GM23338 (cell line): Measurements from ENCODE around the gene DCHS1. TPM values are rescaled to one million over a fixed set of nuclear protein-coding genes. Genes with fewer than 3 reads are reported as not detected.

Experiments used
- ATAC-seq: fragments of 200-7000 bp; cut with Tn5 transposase; 3 replicates; pipeline ENCODE4 v1.9.1; 2020
- DNase-seq: peaks from one replicate; pipeline ENCODE4 v3.0.0-alpha.2; 2015; ENCODE audit warnings: low spot score
- H2AFZ ChIP-seq: fragments of 200-600 bp; sonication (generic); 2 replicates; pipeline ENCODE4 v1.8.0; 2016; ENCODE audit warnings: antibody characterized with exemption, mild to moderate bottlenecking, moderate library complexity
- H3F3A ChIP-seq: fragments of 200-600 bp; sonication (generic); replicated peaks from 2 replicates; pipeline ENCODE4 v1.8.0; 2017; ENCODE audit warnings: antibody characterized with exemption, mixed run types, low read depth
- H3K27ac ChIP-seq: fragments of 200-600 bp; sonication (generic); 2 replicates; pipeline ENCODE4 v1.6.1; 2016; ENCODE audit warnings: low read depth
- H3K27me3 ChIP-seq: fragments of 200-600 bp; sonication (generic); 2 replicates; pipeline ENCODE4 v1.8.0; 2016; ENCODE audit warnings: mild to moderate bottlenecking, mixed run types, moderate library complexity; ENCODE audit not compliant: insufficient read depth
- H3K36me3 ChIP-seq: fragments of 200-600 bp; sonication (generic); 2 replicates; pipeline ENCODE4 v1.8.0; 2016; ENCODE audit warnings: mild to moderate bottlenecking; ENCODE audit not compliant: insufficient read depth
- H3K4me1 ChIP-seq: fragments of 200-600 bp; sonication (generic); 2 replicates; pipeline ENCODE4 v1.8.0; 2016; ENCODE audit warnings: mild to moderate bottlenecking, moderate library complexity; ENCODE audit not compliant: insufficient read depth
- H3K4me2 ChIP-seq: fragments of 200-600 bp; sonication (generic); 2 replicates; pipeline ENCODE4 v1.7.1; 2017; ENCODE audit warnings: mixed run types
- H3K4me3 ChIP-seq: fragments of 200-600 bp; sonication (generic); 2 replicates; pipeline ENCODE4 v1.6.1; 2016; ENCODE audit warnings: mixed run types
- H3K79me2 ChIP-seq: fragments of 200-600 bp; sonication (generic); replicated peaks from 2 replicates; pipeline ENCODE4 v1.8.0; 2017; ENCODE audit warnings: mild to moderate bottlenecking; ENCODE audit not compliant: insufficient read depth
- H3K9me2 ChIP-seq: fragments of 200-600 bp; sonication (generic); 2 replicates; pipeline ENCODE4 v1.8.0; 2017; ENCODE audit not compliant: insufficient read depth
- H4K20me1 ChIP-seq: fragments of 200-600 bp; sonication (generic); replicated peaks from 2 replicates; pipeline ENCODE4 v1.8.0; 2017; ENCODE audit warnings: mild to moderate bottlenecking; ENCODE audit not compliant: insufficient read depth
- H3K27ac Mint-ChIP-seq: 2 replicates; pipeline ENCODE4 v1.8.0; 2020; ENCODE audit warnings: inconsistent platforms, mild to moderate bottlenecking, moderate library complexity, mixed read lengths
- H3K27me3 Mint-ChIP-seq: 3 replicates; pipeline ENCODE4 v1.8.0; 2022; ENCODE audit warnings: low read depth, mild to moderate bottlenecking, moderate library complexity, mixed read lengths, inconsistent platforms; ENCODE audit not compliant: insufficient read depth, poor library complexity
- H3K36me3 Mint-ChIP-seq: 3 replicates; pipeline ENCODE4 v1.8.0; 2021; ENCODE audit warnings: low read depth, mild to moderate bottlenecking, inconsistent platforms, moderate library complexity, mixed read lengths
- H3K4me1 Mint-ChIP-seq: 3 replicates; pipeline ENCODE4 v1.8.0; 2020; ENCODE audit warnings: mild to moderate bottlenecking, inconsistent platforms, mixed read lengths
- H3K4me3 Mint-ChIP-seq: 3 replicates; pipeline ENCODE4 v1.8.0; 2021; ENCODE audit warnings: moderate library complexity, mild to moderate bottlenecking, inconsistent platforms, mixed read lengths
- H3K9me3 Mint-ChIP-seq: 3 replicates; pipeline ENCODE4 v1.8.0; 2020; ENCODE audit warnings: moderate library complexity, mild to moderate bottlenecking, inconsistent platforms, mixed read lengths
- CREB1 ChIP-seq: fragments of 250-450 bp; sonication (Bioruptor Pico); IDR thresholded peaks from 2 replicates; pipeline ENCODE4 v1.5.0; 2020; ENCODE audit warnings: low read depth, mild to moderate bottlenecking, moderate library complexity
- CTCF ChIP-seq, 2 experiments: fragments of 200-600 bp in 1 of 2; sonication (generic) in 1 of 2; conservative IDR thresholded peaks; 2 replicates each; pipeline versions ENCODE4 v1.5.1 to v1.6.1; 2016 to 2017; ENCODE audit warnings: antibody characterized with exemption in 2 of 2, low read depth in 2 of 2, mild to moderate bottlenecking in 2 of 2, moderate library complexity in 1 of 2
- ETS1 ChIP-seq: IDR thresholded peaks from 2 replicates; pipeline ENCODE4 v1.6.1; 2016; ENCODE audit warnings: antibody characterized with exemption
- EZH2 ChIP-seq: fragments of 200-600 bp; sonication (generic); IDR thresholded peaks from one replicate; pipeline ENCODE4 v1.8.0; 2017; ENCODE audit warnings: antibody characterized with exemption, mild to moderate bottlenecking, low read depth; ENCODE audit not compliant: unreplicated experiment
- EZH2phosphoT487 ChIP-seq: fragments of 200-600 bp; sonication (generic); IDR thresholded peaks from one replicate; pipeline ENCODE4 v1.8.1; 2018; ENCODE audit warnings: antibody characterized with exemption; ENCODE audit not compliant: unreplicated experiment
- JUNB ChIP-seq: IDR thresholded peaks from one replicate; pipeline ENCODE4 v1.6.1; 2016; ENCODE audit warnings: antibody characterized with exemption; ENCODE audit not compliant: unreplicated experiment
- POLR2AphosphoS5 ChIP-seq: IDR thresholded peaks from 2 replicates; pipeline ENCODE4 v1.6.1; 2016; ENCODE audit warnings: antibody characterized with exemption, low read depth
- REST ChIP-seq: IDR thresholded peaks from one replicate; pipeline ENCODE4 v1.6.1; 2018; ENCODE audit warnings: antibody characterized with exemption; ENCODE audit not compliant: unreplicated experiment
- STAT1 ChIP-seq: IDR thresholded peaks from one replicate; pipeline ENCODE4 v1.6.1; 2016; ENCODE audit warnings: antibody characterized with exemption; ENCODE audit not compliant: unreplicated experiment
- ZNF114 ChIP-seq: fragments of 250-450 bp; sonication (Bioruptor Pico); IDR thresholded peaks from 2 replicates; pipeline ENCODE4 v1.5.0; 2020; ENCODE audit warnings: mild to moderate bottlenecking, moderate library complexity
- ZNF462 ChIP-seq: fragments of 250-450 bp; sonication (Bioruptor Pico); IDR thresholded peaks from 2 replicates; pipeline ENCODE4 v1.5.0; 2020; ENCODE audit warnings: mild to moderate bottlenecking, moderate library complexity
- polyA plus RNA-seq: library from polyadenylated mRNA; unstranded; fragments of >200 nt; fragmentation: Nextera tagmentation; extraction: Ambion mirVana; gene quantifications from 2 replicates; pipeline ENCODE4 v1.2.1, GENCODE V29; 2016
- total RNA-seq: library from RNA; depleted of rRNA; stranded (reverse); fragments of >200 nt; shearing (Covaris generic); gene quantifications from 2 replicates; pipeline ENCODE4 v1.2.3, GENCODE V29; 2014

DCHS1 gene
- total and polyA plus RNA-seq, 2 experiments from 2014 or later = 2.3 to 20.7 TPM

- TF ChIP-seq REST = no peak
- no peak for TF ChIP-seq EZH2phosphoT487
- TF ChIP-seq CREB1 (CRISPR knock-in tag) = no peak
- TF ChIP-seq CTCF (conservative IDR thresholded peaks at IDR 0.05; ENCODE audit: low read depth in 2 of 2) = no peak
- TF ChIP-seq POLR2AphosphoS5 = no peak
Measured at GRCh38 chr11:6618117-6619003, 37.2 kb downstream of the DCHS1 start (continued).

- no peaks in the 10 kb centered on the region; the same call in 1 of the 2 replicates for H3K36me3 ChIP-seq
- Mint-ChIP-seq H3K4me3 (no peak overlapping the region), H3K9me3 (no peaks in the 10 kb centered on the region), H3K36me3 (0 out of 3 replicates have a peak, but pooled peaks cover 3% of the 10 kb centered on the region), H3K4me1 (no peaks in the 10 kb centered on the region), H3K27ac (no peak overlapping the region), H3K27me3 (peaks cover 5% of the 10 kb centered on the region)
- no peak overlapping the region for H3K4me3 ChIP-seq
- ATAC-seq = no peak
- peaks cover 17% of the 10 kb centered on the region for H3K4me1 ChIP-seq
- no peak overlapping the region for H3K27ac ChIP-seq
- no peak overlapping the region for H3K4me2 ChIP-seq
- H3K79me2 ChIP-seq = peaks cover 9% of the 10 kb centered on the region; the same call in 1 of the 2 replicates
- H3K9me2 ChIP-seq = no peaks in the 10 kb centered on the region
- no peaks in the 10 kb centered on the region for H3K27me3 ChIP-seq
- H2AFZ ChIP-seq = no peak overlapping the region
- H4K20me1 ChIP-seq = no peaks in the 10 kb centered on the region
- H3F3A ChIP-seq = no peaks in the 10 kb centered on the region; the same call in 1 of the 2 replicates
- no peak for DNase-seq
- TF ChIP-seq EZH2phosphoT487 (no peak), ZNF114 (CRISPR knock-in tag) (no peak), EZH2 (no peak), ZNF462 (CRISPR knock-in tag) (no peak), ETS1 (no peak), STAT1 (no peak), POLR2AphosphoS5 (no peak), JUNB (no peak)
Measured at GRCh38 chr11:6617315-6617781, 38.3 kb downstream of the DCHS1 start.
